Activated gamma-delta T cell treated with Interleukin-2 at 50 U/mL for 16 hours (primary cell): ENCODE data around the gene C1orf167.
"Not testable (repeated sequence)": the region's sequence is repeated elsewhere in the genome, so short reads cannot be mapped to it uniquely, and the experiment has no call there.

ENCODE experiments used
- DNase-seq: peaks from one replicate; pipeline ENCODE4 v3.0.0-alpha.2; 2020

The C1orf167 gene

DNA sequence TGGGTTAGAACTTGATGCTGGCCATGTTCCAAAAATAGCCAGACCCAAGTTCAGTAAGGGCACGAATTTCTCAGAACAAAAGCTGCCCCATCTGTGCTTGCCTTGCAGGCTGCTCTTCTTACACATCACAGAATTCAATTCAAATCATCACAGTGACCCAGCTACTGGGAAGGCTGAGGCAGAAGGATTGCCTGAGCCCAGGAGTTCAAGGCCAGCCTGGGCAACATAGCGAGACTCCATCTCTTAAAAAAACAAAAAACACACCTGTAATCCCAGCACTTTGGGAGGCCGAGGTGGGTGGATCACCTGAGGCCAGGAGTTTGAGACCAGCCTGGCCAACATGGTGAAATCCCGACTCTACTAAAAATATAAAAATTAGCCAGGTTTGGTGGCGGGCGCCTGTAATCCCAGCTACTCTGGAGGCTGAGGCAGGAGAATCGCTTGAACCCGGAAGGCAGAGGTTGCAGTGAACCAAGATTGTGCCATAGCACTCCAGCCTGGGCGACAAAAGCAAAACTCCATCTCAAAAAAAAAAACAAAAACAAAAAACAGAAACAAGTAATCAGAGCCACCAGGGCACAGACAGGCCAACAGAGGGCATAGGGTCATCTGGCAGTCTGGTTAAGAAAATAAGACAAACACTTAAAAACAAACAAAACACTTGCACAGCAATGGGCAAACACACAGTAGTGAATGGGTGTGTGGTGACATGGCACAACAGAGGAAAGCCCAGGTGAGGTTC is 42.1 kb downstream of the C1orf167 start:
- DNase-seq = not testable (repeated sequence)

DNA sequence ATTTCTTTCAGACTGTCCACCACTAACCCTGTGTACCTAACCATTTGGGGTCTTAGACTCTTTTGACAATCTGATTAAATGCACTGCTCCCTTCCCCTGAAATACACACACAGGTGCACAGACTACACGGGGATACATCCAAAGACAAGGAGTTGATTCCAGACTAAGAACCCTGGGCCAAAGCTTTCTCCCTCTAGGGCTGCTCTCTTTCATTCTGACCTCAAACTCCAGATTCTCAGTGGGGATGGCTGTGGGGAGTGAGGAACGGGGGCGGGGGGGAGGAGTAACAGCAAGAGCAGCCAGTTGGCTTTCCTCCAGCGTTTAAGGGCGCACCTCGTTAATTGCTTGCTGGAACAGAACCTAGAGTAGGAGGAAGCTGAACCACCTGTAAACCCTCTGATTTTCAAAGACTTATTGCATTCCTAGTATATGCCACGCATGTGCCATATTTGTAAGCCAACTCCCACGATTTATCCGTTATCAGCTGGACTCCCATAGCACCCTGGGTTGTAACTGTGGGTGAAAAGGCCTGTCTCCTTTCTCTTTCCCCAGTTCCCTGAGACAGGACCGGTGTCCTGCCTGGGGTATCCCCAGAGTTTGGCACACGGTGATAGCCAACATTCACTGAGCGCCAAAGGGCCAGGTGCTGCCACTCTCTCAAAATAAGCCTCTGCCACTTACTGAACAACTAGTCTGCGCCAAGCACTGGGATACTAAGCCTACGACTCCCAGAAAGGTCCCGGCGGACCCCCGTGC is 42.9 kb downstream of the C1orf167 start:
- no peak for DNase-seq

DNA sequence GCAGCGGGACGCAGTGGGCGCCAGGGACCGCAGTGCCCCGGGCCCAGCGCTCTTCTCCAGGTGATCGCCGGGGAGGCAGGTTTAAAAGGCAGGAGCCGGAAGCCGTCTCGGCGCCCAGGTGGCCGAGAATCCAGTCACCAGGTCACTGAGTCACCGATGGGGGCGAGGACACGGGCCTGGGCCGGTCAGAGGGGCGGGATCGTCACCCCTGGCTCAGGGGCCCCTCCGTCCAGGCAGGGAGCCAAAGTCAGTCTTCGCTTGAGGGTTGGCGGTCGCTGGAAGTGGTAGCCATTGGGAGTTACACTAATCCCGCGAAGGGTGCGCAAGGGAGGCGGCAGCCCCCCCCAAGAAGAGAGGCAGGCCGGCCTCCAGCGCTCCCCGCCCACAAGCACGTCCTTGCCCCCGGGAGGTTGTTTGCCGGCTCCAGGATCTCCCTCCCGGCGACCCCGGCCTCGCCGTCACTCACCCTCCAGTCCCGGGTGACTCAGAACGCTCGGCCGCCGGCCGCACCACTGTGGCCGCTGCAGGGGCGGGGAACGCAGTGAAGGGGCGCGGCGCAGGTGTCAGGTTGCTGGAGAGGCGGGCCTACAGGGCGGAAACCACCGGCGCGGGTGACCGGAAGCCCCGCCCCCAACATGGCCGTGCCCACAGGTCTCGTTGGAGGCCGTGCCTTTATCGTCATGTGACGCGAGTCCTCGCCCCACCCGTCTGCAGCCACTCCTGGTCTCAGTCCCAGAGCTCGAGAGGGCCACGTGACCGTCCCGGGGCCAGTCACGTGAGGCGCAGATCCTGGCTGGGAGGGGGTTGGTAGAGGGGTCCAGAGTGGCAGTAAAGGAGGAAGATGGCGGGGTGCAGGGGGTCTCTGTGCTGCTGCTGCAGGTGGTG is 43.7 kb downstream of the C1orf167 start, which contains the start of the genes CLCN6 and MTHFR:
Gene CLCN6 (plus strand): TSS at position 770 of the 885 bp plus-strand sequence. CDS start 72 bp downstream, at position 842.
Gene MTHFR (minus strand): TSS at position 543 of the 885 bp plus-strand sequence. CDS start 2,848 bp downstream, outside the sequence.
- peak; percentile 98 for DNase-seq

DNA sequence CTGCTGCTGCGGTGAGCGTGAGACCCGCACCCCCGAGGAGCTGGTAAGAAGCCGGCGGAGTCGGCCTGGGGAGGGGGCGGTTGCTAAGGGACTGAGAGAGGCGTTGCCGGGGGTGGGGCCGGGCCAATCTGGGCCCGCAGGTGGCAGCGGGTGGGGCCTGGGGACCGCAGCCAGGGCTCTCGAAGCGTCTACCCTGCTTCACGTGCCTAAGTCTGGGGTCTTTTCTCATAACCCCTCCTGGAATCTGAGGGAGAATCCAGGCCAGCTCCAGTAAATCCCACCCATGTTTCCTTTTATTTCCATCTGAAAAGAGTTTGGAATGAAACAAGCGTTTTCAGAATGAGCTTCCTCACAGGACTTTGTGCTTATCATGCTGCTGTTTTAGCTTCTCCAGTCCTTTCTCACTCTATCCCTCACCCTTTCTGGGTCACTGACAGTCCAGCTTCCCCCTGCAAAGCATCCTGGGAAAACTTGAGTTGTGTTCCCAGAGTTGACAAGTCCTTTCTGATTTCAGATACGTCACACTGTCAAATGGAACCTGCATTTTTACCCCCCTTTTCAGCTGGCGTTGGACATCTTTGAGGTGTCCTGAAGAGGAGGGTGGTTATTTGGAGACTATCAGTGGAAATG is 44.4 kb downstream of the C1orf167 start:
- DNase-seq = no peak

DNA sequence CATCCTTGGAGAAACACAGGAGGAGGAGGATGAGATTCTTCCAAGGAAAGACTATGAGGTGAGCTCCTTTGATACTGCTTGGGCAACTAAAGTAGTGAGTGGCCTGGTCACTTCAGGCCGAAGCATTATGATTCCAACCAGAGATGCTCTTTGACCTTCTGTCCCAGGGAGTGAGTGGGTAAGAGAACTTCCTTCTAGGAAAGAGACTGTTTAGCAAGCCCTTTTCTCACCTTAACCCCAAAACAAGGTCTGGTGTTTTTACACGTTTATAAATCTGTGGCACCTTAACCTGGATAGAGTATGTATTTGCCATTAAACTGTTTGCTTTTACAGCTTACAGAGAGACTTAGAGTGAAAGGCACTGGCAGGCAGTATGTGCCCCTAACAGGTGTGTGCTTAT is 45.1 kb downstream of the C1orf167 start:
- no peak for DNase-seq

DNA sequence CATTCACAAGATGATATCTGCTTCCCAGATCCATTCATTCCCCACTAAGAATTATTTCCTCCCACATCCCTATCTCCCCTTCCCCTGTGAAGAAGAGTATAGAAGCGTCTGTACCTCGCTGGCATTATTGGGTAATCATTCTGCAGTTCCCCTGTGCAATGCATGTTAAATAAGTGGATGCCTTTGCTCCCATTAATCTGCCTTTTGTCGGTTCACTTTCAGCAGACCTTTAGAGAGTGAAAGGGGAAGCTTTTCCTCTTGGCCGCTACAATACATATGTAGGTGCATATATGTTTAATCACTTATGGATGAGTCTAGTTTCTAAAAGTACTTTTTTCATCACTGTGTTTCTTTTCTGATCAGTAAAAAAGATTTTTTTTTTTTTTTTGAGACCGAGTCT is 51.0 kb downstream of the C1orf167 start:
- DNase-seq = no peak

DNA sequence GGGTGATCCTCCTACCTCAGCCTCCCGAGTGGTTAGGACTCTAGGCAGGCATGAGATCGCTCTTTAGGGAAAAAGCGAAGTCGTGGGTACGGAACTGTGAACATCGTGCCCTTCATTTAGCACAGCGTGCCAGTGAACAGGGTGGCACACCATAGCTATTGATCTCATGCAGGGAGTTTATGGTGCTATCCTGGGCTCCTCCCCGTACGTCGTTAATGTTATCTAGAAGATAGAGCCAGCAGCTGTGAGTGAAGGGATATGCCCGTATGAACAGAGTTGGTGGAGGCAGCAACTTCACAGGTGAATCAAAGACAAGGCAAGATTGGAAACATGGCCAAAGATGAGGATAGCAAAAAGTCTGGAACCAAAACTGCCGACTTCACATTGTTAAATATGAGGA is 55.2 kb downstream of the C1orf167 start:
- no peak for DNase-seq

DNA sequence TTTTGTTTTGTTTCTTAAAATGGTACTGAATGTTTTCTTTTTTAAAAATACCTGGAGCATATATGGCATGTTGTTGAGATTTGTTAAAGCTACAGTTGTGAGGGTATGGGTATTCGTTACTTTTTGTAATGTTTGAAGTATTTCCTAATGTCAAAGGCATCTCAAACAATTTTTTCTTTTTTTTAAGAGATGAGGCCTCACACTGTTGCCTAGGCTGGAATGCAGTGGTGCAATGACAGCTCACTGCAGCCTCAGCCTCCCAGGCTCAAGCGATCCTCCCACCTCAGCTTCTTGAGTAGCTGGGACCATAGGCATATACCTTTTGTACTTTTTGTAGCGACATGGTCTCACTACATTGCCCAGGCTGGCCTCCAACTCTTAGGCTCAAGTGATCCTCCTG is 60.1 kb downstream of the C1orf167 start:
- no peak for DNase-seq

DNA sequence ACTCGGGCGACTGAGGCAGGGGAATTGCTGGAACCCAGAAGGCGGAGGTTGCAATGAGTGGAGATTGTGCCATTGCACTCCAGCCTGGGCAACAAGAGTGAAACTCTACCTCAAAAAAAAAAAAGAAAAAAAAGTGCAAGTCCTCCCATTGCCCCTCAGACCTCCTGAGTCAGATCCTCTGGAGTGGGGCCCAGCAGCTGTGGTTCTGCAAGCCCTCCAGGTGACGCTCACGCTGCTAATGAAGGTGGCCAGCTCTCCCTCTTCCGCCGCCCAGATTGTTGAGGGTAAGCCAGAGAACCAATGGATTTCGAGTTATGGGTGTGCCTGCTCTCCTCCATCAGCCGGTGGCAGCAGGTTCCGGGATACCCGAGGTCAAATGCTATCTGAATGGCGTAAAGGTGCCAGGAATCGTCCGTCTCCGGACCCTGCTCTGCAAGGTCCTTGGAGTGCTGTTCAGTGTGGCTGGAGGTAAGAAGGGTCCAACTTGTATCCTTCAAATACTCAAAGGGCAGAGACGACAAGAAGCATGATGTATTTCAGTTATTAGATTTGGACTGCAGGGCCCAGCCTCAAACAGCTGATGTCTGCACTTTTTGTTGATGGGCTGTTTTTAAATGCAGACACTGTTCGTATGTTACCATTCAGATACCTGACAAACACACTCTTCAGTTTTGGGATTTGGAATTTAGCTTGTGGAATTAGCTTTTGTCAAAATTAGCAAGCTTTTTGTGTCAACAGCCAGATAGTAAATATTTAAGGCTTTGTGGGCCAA is 61.6 kb downstream of the C1orf167 start:
- DNase-seq = no peak

DNA sequence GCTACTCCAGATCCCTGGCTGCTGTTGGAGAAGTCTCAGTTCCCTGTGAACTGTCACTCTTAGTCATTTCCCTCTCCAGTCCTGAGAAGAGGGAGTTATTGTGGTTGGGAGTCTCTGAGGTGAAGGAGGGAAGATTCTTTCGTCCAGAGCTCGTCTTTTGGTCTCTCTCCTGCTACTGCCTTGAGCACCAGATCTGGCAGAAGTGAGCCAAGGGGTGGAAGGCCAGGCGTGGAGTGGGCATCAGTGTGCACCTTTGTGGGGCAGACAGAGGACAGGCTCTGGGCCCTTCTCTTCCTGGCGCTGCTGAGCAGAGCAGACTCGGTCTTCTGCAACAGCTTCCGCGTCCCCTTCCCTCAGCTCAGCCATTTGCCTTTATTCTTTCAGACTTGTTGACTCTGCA is 63.1 kb downstream of the C1orf167 start:
- no peak for DNase-seq

DNA sequence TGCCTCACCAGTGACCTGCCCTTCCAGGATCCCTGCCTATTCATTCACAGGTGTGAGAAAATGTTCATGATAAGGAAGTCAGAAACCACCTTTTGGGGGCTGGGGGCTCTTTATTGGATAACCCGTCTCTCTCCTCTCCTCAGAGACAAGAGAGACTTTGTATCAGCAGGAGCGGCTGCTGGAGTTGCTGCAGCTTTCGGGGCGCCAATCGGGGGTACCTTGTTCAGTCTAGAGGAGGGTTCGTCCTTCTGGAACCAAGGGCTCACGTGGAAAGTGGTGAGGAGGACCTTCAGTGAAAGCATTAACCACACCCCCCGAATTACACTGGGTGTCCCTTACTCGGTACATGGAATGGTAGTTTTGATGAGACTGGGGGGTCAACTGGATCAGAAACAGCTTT is 65.0 kb downstream of the C1orf167 start:
- no peak for DNase-seq

DNA sequence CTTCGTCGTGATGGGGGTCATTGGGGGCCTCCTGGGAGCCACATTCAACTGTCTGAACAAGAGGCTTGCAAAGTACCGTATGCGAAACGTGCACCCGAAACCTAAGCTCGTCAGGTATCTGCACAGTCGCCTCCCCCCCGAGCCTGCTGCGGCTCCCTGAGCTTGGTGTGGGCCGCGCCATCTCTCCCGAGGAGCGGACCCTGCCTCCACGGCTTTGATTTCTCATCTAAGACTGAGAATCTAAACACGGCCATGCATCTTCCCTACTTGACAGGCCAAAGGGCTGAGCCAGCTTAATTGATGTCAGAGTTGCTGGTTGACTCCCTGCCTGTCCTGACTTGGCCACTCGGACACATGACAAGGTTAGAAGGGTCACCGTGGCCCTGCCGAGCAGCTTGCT is 66.5 kb downstream of the C1orf167 start:
- no peak for DNase-seq

DNA sequence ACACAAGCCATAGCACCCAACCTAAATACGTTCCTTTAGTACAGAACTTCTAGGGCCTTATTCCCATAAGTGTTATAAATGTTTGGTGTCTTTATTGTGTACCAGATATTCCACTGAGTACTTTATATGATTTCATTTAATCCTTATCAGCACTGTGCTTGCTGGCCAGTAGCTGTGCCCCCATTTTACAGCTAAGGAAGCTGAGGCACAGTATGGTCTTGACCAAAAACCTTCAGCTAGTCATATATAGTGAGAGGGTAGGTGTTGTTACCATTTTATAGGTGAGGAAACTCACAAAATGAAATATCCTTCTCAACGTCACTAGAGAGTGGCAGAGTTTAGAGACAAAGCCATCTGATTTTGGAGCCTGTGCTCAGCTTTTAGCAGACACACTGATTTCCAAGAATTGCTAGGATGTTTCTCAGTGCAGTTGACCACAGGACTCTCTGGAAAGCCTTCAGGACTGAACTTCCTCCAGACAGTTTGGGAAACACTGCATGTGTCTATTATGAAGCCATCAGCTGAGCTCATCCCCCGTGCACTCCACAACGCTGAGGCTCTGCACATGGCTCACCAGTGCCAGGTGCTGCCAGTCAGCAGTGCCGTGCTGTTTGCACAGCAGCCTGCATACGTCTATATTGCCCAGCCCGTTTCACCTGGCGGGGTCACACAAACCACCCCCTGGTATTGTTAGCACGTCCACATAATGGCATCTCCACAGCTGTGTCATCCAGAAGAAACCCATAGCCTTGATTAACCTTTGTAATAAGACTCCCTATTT is 70.1 kb downstream of the C1orf167 start:
- no peak for DNase-seq

DNA sequence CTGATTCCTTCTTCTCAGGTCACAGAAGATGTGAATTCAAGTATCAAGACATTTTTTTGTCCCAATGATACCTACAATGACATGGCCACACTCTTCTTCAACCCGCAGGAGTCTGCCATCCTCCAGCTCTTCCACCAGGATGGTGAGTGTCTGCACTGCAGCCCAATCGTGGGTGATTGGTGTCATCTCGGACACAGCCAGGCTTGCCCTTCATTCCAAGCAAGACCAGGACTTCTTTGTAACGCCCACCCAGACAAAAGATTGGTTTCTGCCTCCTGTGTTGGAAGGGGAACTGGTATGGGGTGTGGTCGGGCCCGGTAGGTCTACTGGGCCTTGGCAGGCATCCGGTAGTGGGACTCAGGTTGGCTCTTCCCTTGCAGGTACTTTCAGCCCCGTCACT is 71.5 kb downstream of the C1orf167 start:
- DNase-seq = no peak

DNA sequence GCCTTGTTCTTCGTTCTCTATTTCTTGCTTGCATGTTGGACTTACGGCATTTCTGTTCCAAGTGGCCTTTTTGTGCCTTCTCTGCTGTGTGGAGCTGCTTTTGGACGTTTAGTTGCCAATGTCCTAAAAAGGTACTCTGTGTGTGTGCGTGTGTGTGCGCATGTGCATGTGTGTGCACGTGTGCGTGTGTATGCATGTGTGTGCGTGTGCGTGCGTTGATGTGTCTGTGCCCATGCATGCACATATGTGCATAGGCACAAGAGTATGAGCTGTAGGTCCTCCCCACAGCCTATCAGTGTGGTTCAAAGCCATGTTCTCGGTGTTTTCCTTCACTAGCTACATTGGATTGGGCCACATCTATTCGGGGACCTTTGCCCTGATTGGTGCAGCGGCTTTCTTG is 71.9 kb downstream of the C1orf167 start:
- no peak for DNase-seq

DNA sequence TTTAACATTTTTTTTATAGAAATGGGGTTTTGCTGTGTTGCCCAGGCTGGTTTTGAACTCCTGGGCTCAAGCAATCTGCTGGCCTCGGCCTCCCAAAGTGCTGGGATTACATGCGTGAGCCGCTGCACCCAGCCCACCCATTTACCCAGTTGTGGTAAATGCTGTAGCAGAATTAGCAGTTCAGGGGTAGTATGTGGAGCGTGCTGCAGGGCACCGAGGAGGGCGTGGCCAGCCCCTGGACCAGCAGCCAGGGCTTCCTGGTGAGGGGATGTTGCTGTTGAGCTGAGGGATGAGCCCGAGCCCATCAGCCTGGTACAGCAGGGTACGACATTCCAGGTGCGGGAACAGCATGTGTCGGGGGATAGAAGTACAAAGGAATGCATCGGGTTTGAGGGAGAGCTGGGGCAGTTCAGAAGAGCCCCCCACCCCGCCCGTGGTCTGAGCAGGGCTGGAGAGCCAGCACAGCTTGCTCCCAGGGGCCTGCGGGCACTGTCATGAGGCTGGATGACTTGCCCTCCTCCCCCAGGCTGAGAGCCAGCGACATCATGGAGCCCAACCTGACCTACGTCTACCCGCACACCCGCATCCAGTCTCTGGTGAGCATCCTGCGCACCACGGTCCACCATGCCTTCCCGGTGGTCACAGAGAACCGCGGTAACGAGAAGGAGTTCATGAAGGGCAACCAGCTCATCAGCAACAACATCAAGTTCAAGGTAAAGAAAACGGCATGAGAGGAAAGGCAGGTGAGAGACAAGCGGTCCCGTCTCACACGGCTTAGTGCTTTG is 73.6 kb downstream of the C1orf167 start:
- DNase-seq = no peak

DNA sequence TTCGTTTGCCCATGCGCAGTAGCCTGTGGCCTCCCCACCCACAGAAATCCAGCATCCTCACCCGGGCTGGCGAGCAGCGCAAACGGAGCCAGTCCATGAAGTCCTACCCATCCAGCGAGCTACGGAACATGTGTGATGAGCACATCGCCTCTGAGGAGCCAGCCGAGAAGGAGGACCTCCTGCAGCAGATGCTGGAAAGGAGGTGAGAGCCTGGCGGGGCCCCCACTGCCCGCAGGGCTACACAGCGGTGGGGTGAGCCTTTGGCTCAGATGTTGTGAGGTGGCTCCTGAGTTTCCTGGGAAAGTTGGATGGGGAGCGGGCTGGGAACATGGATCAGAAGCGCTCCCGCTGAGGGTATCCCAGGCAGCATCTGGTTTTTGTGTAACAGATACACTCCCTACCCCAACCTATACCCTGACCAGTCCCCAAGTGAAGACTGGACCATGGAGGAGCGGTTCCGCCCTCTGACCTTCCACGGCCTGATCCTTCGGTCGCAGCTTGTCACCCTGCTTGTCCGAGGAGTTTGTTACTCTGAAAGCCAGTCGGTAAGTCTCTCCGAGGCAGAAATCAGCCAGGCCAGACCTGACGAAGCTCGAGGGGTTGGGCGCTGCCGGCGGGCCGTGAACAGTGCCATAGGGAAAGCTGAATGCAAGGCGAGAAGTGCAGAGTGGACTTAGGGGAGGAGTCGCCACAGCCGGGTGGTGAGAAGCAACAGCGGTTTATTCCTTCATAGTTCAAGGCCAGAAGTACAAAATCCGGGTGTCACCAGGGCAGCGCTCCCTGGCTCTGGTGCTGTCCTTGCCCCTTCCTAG is 75.2 kb downstream of the C1orf167 start:
- DNase-seq = no peak

DNA sequence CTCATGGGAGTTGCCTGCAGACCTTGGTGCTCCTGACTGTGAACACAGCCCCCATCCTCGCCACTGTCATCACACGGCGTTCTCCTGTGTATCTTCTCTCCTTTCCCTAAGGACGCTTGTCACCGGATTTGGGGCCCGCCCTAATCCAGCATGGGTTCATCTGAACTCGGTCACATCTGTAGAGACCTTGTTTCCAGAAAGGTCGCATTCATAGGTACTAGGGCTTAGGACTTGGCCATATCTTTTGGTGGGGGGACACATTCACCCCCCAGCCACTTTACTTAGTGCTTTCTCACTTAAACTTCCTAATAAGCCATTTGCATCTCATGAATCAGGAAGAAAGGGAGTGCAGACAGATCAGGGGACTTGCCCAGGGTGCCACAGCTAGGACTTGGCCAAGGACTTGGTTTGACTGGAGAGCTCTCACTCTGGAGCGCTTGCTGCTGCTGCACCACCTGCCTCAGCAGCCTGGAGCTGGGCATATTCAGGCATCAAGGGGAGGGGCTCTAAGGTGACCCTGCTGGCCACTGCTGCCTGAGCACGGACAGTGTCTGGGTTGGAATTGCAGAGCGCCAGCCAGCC is 75.9 kb downstream of the C1orf167 start:
- DNase-seq = no peak
